NT2/D1 (cell line): ENCODE results near the gene PCYT1A.

Experiments used
- YY1 ChIP-seq: IDR thresholded peaks from 2 replicates; pipeline ENCODE4 v1.6.1; 2011; ENCODE audit not compliant: insufficient read length, insufficient read depth
- ZNF274 ChIP-seq: IDR thresholded peaks from 2 replicates; pipeline ENCODE4 v1.6.1; 2011; ENCODE audit warnings: mild to moderate bottlenecking, low read depth, low read length

- TF ChIP-seq YY1 (no peak), ZNF274 (no peak)
These were observed 36.2 kb upstream of the PCYT1A start for GRCh38 chr3:196323691-196324090.
